ENCODE measurements around the gene SERTAD3.
"Not testable (repeated sequence)": the region's sequence is repeated elsewhere in the genome, so short reads cannot be mapped to it uniquely, and the experiment has no call there.

Gene SERTAD3

DNA sequence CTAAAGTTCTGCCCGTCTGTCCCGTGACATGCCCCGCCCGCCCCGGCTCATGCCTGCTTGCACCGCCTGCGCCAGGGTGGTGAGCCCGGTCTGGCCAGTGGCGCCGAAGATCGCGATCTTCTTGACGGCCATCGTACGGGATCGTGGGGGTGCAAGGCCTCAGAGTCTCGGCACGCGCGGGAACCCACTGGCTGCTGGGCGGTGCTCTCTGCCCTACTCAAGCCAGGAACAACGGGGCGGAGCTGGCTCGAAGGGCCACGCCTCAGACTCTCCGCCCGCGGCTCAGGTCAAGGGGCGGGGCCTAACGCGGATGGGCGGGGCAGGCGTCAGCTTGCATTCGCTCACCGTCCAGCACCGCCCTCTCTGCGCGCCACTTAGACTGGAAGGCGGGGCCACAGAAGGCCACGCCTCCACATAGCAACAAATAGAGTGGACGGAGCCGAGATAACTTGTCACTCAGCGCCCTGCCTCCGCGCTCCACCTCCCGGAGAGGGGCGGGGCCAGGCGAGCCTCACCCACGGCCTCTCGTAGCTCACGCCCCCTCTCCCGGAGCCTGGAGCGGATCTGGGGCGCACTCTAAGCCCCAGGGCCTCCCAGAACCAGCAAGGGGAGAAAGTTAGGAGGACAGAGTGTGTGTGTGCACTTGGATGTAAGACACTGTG lies 21.6 kb upstream of the SERTAD3 start, which contains the start of gene BLVRB:
BLVRB (minus strand) TSS at position 189 of the 662 bp plus-strand sequence; CDS start at position 132, 57 bp downstream.
- Mint-ChIP-seq H3K27ac (ENCODE audit: low read depth) (peak within 1 kb of the TSS; percentile 96), H3K36me3 (ENCODE audit: insufficient read depth) (peaks cover 24% of the 10 kb centered on the region), H3K4me3 (peak within 1 kb of the TSS; percentile 84), H3K4me1 (peaks cover 32% of the 10 kb centered on the region), H3K9me3 (no peaks in the 10 kb centered on the region), H3K27me3 (peaks cover 14% of the 10 kb centered on the region)
- ATAC-seq (replicated peaks; ENCODE audit: extremely low read depth, poor library complexity, severe bottlenecking) (peak; percentile 57), DNase-seq (ENCODE audit: low spot score in 2 of 2) (peak; percentile 98 to 99)

- H3K4me1 Mint-ChIP-seq, result peaks cover 32% of the 10 kb centered on the region
- ATAC-seq (replicated peaks; ENCODE audit: extremely low read depth, poor library complexity, severe bottlenecking), result no peak
Measured at GRCh38 chr19:40465025-40465556, 21.0 kb upstream of the SERTAD3 start.

DNA sequence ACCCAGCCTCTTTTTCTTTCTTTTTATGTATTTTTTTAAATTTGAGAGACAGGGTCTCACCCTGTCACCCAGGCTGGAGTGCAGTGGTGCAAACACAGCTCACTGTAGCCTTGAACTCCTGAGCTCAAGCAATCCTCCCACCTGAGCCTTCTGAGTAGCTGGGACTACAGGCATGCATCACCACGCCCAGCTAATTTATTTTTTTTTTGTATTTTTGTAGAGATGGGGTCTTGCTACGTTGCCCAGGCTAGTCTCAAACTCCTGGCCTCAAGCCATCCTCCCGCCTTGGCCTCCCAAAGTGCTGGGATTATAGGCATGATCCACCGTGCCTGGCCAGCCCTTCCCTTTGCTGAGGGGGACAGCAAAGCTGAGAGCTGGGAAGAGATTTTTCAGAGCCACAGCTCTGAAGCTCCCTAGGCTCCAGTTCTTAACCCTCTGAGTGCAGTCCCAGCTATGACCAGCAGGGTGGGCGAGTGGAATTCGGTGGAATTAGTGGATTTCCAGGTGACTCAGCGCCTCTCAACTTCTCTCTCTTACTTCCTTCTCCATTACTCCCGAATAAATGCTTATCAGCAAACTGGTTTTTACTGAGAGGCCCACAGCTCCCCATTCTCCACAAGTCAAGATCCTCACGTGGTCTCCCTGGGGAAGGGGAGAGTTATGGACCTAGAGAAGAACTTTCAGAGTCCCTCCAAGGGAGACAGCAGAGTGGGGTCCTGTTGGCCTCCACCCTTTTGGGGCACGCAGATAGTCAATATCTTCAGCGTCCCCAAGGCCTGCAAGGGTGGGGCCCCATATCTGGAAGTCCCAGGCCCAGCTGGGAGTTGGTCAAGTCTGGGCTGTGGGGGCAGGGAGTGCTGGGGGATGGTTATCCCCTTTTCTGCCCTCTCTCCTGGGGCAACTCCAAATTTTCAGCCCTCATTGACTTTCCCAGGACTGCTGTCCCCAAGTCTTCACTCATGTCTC lies 20.2 kb upstream of the SERTAD3 start:
- peaks cover 32% of the 10 kb centered on the region for H3K4me1 Mint-ChIP-seq
- peaks cover 24% of the 10 kb centered on the region for H3K36me3 Mint-ChIP-seq (ENCODE audit: insufficient read depth)
- peak overlapping the region; percentile 84 for H3K4me3 Mint-ChIP-seq
- peak; percentile 48 to 57 for DNase-seq (ENCODE audit: low spot score in 2 of 2)
- H3K27me3 Mint-ChIP-seq, result peaks cover 10% of the 10 kb centered on the region
- no peaks in the 10 kb centered on the region for H3K9me3 Mint-ChIP-seq
- peak overlapping the region; percentile 96 for H3K27ac Mint-ChIP-seq (ENCODE audit: low read depth)
- ATAC-seq (replicated peaks; ENCODE audit: extremely low read depth, poor library complexity, severe bottlenecking), result no peak

More at GRCh38 chr19:40465025-40465556, 21.0 kb upstream of the SERTAD3 start:
- Mint-ChIP-seq H3K27me3 (peaks cover 10% of the 10 kb centered on the region), H3K36me3 (ENCODE audit: insufficient read depth) (peaks cover 24% of the 10 kb centered on the region), H3K9me3 (no peaks in the 10 kb centered on the region), H3K4me3 (peak overlapping the region; percentile 84), H3K27ac (ENCODE audit: low read depth) (peak overlapping the region; percentile 96)
- DNase-seq (ENCODE audit: low spot score in 2 of 2), result peak in 1 of 2 donors; percentile 51

- not testable (repeated sequence) for DNase-seq (ENCODE audit: low spot score in 2 of 2); H3K9me3 Mint-ChIP-seq; ATAC-seq (replicated peaks; ENCODE audit: extremely low read depth, poor library complexity, severe bottlenecking); H3K27ac Mint-ChIP-seq (ENCODE audit: low read depth); H3K4me3 Mint-ChIP-seq
- Mint-ChIP-seq H3K36me3 (ENCODE audit: insufficient read depth) (peaks cover 24% of the 10 kb centered on the region), H3K27me3 (peaks cover 10% of the 10 kb centered on the region), H3K4me1 (peaks cover 32% of the 10 kb centered on the region)
Measured at GRCh38 chr19:40463587-40464037, 19.5 kb upstream of the SERTAD3 start.

- peaks cover 31% of the 10 kb centered on the region for H3K4me1 Mint-ChIP-seq
- no peak for ATAC-seq (replicated peaks; ENCODE audit: extremely low read depth, poor library complexity, severe bottlenecking)
- H3K9me3 Mint-ChIP-seq, result no peaks in the 10 kb centered on the region
- H3K27me3 Mint-ChIP-seq, result peaks cover 7% of the 10 kb centered on the region
- H3K4me3 Mint-ChIP-seq, result no peak overlapping the region
- H3K27ac Mint-ChIP-seq (ENCODE audit: low read depth), result no peak overlapping the region
- no peak for DNase-seq (ENCODE audit: low spot score in 2 of 2)
- peaks cover 21% of the 10 kb centered on the region for H3K36me3 Mint-ChIP-seq (ENCODE audit: insufficient read depth)
Measured at GRCh38 chr19:40461669-40462221, 17.6 kb upstream of the SERTAD3 start.

GRCh38 chr19:40460185-40460584 lies 16.1 kb upstream of the SERTAD3 start:
- DNase-seq (ENCODE audit: low spot score in 2 of 2) (no peak), ATAC-seq (replicated peaks; ENCODE audit: extremely low read depth, poor library complexity, severe bottlenecking) (no peak)
- H3K4me3 Mint-ChIP-seq, result no peak overlapping the region
- no peaks in the 10 kb centered on the region for H3K9me3 Mint-ChIP-seq
- peaks cover 6% of the 10 kb centered on the region for H3K36me3 Mint-ChIP-seq (ENCODE audit: insufficient read depth)
- peaks cover 15% of the 10 kb centered on the region for H3K4me1 Mint-ChIP-seq
- no peak overlapping the region for H3K27ac Mint-ChIP-seq (ENCODE audit: low read depth)
- H3K27me3 Mint-ChIP-seq, result no peaks in the 10 kb centered on the region

- Mint-ChIP-seq H3K9me3 (no peaks in the 10 kb centered on the region), H3K27me3 (no peaks in the 10 kb centered on the region), H3K4me1 (peaks cover 5% of the 10 kb centered on the region), H3K4me3 (no peak overlapping the region), H3K36me3 (ENCODE audit: insufficient read depth) (peaks cover 2% of the 10 kb centered on the region), H3K27ac (ENCODE audit: low read depth) (no peak overlapping the region)
- DNase-seq (ENCODE audit: low spot score in 2 of 2) (no peak), ATAC-seq (replicated peaks; ENCODE audit: extremely low read depth, poor library complexity, severe bottlenecking) (no peak)
Measured at GRCh38 chr19:40458597-40458974, 14.5 kb upstream of the SERTAD3 start.

GRCh38 chr19:40457953-40458596 lies 13.9 kb upstream of the SERTAD3 start:
- Mint-ChIP-seq H3K4me1 (peaks cover 5% of the 10 kb centered on the region), H3K27me3 (no peaks in the 10 kb centered on the region), H3K9me3 (no peaks in the 10 kb centered on the region), H3K4me3 (no peak overlapping the region), H3K36me3 (ENCODE audit: insufficient read depth) (no peaks in the 10 kb centered on the region), H3K27ac (ENCODE audit: low read depth) (no peak overlapping the region)
- ATAC-seq (replicated peaks; ENCODE audit: extremely low read depth, poor library complexity, severe bottlenecking) (no peak), DNase-seq (ENCODE audit: low spot score in 2 of 2) (no peak)

DNA sequence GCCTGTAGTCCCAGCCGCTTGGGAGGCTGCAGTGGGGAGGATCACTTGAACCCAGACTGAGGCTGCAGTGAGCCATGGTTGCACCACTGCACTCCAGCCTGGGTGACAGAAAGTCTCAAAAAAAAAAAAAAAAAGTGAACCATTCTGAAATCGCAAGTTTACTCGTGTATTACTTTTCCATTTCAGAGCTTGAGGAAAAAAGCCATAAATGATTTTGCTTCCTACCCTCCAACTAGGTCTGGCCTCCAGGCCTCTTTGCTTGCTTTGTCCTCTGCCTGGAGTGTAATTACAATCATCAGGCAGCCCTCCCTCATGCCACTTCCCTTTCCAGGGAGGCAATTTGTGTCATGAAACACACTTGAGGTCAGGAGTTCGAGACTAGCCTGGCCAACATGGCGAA lies 12.9 kb upstream of the SERTAD3 start:
- Mint-ChIP-seq H3K36me3 (ENCODE audit: insufficient read depth) (no peaks in the 10 kb centered on the region), H3K4me1 (peaks cover 5% of the 10 kb centered on the region), H3K9me3 (no peaks in the 10 kb centered on the region), H3K27ac (ENCODE audit: low read depth) (no peak overlapping the region), H3K4me3 (no peak overlapping the region), H3K27me3 (no peaks in the 10 kb centered on the region)
- DNase-seq (ENCODE audit: low spot score in 2 of 2) (no peak), ATAC-seq (replicated peaks; ENCODE audit: extremely low read depth, poor library complexity, severe bottlenecking) (no peak)

DNA sequence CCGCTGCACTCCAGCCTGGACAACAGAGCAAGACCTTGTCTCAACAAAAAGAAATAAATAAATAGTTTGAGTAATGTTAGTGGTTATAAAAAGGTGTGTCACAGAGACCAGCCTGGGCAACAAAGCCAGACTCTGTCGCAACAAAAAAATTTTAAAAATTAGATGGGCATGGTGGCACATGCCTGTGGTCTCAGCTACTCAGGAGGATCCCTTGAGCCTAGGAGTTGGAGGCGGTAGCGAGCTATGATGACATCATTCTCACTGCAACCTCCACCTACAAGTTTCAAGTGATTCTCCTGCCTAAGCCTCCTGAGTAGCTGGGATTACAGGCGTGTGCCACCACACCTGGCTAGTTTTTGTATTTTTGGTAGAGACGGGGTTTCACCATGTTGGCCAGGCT lies 9.8 kb upstream of the SERTAD3 start:
- H3K4me3 Mint-ChIP-seq; H3K36me3 Mint-ChIP-seq (ENCODE audit: insufficient read depth); H3K9me3 Mint-ChIP-seq; DNase-seq (ENCODE audit: low spot score in 2 of 2); H3K4me1 Mint-ChIP-seq; H3K27me3 Mint-ChIP-seq; ATAC-seq (replicated peaks; ENCODE audit: extremely low read depth, poor library complexity, severe bottlenecking); H3K27ac Mint-ChIP-seq (ENCODE audit: low read depth): not testable (repeated sequence)

GRCh38 chr19:40453151-40453735 lies 9.1 kb upstream of the SERTAD3 start:
- Mint-ChIP-seq H3K4me3 (no peak overlapping the region), H3K27ac (ENCODE audit: low read depth) (no peak overlapping the region), H3K4me1 (no peaks in the 10 kb centered on the region), H3K27me3 (no peaks in the 10 kb centered on the region), H3K9me3 (no peaks in the 10 kb centered on the region), H3K36me3 (ENCODE audit: insufficient read depth) (peaks cover 1% of the 10 kb centered on the region)
- DNase-seq (ENCODE audit: low spot score in 2 of 2) (no peak), ATAC-seq (replicated peaks; ENCODE audit: extremely low read depth, poor library complexity, severe bottlenecking) (no peak)

DNA sequence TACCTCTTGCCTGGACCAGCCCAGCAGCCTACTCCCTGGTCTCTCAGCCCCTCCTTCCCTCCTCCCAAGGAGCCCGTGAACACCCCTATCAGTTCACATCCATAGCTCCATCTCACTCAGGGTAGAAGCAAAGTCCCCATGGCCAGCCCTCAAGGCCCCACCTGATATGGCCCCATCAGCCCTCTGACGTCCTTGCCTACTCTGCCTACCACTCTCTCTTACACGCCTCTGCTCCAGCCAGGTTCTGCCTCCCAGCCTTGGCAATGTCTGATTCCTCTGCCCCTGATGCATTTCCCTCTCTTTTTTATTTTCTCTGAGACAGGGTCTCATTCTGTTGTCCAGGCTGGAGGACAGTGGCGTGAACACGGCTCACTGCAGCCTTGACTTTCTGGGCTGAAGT lies 7.9 kb upstream of the SERTAD3 start:
- Mint-ChIP-seq H3K27me3 (no peaks in the 10 kb centered on the region), H3K36me3 (ENCODE audit: insufficient read depth) (peaks cover 1% of the 10 kb centered on the region), H3K4me1 (no peaks in the 10 kb centered on the region), H3K9me3 (no peaks in the 10 kb centered on the region), H3K4me3 (no peak overlapping the region), H3K27ac (ENCODE audit: low read depth) (no peak overlapping the region)
- DNase-seq (ENCODE audit: low spot score in 2 of 2) (no peak), ATAC-seq (replicated peaks; ENCODE audit: extremely low read depth, poor library complexity, severe bottlenecking) (no peak)
